Stimulated activated CD4-positive, alpha-beta T cell treated with anti-CD3 and anti-CD28 coated beads, Interleukin-15, amount 100 ng/mL, for 48 hours (primary cell): ENCODE results near the gene ZNF629.
"Not testable (repeated sequence)": the region's sequence is repeated elsewhere in the genome, so short reads cannot be mapped to it uniquely, and the experiment has no call there.

Experiments
- DNase-seq, 2 donors: peaks; one replicate each; pipeline ENCODE4 v3.0.0-alpha.2; 2020; ENCODE audit warnings: low read depth in 2 of 2

ZNF629 gene

DNA sequence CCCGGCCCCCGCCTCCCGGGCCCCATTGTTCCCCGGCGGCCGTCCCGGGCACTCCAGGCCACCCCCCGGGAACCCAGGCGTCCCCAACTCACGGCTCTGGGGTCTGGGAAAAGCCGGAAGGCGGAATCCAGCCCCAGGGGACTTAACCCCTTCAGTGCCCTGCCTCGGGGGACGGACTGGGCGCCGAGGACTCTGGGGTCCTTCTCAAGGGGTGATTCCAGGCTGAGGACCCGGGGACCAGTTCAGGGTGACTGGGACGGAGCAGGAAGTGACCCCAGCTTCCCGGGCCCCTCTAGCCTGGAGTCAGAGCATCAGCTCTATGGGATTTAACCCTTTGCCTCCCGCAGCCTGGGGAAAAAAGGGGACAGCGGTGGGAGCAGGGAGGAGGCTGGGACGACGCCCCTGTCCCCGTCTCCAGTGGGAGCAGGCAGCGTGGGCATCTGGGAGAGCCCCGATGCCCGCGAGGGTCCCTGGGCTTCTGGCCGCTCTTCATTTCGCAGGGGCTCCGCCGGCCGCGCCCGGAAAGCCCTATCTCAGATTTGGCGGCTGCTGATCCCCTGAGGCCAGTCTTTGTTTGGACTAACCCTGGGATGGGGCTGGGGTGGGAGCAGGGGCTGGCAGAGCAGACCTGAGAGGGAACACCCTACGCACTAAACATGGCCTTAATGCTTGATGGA, at the start of gene ZNF629:
TSS of gene ZNF629 (minus strand) at position 270 of the 677 bp plus-strand sequence. CDS start 2,723 bp downstream, outside the sequence.
- no peak for DNase-seq

DNA sequence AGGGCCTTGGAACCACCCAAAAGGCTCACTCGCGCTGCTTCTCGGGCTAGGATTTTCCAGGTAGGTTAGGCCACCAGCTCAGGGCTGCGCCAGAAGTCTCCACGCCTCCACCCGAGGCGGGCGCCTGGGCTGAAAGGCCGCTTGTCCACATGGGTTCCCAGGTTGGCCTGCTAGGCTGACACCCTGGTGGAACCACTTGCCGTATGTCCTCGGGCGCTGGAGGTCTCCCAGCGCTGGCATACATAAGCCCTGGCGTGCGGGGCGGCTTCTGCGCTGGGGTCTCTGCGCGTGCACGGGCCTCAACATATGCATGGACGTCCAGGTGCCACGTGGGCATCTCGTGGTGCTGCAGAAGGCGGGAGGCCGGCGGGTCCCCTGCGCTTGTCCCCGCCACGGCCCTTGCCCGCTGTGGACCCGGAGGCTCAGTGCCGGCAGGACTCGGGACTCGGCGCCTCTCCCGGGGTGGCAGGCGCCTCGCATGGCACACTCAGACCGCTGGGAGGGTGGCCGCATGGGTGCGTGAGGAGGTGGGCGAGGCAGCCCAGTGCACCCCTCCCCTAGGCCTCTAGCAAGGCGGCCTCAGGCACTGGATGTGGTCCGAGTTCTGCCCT, 47.2 kb upstream of the ZNF629 start:
- no peak for DNase-seq

DNA sequence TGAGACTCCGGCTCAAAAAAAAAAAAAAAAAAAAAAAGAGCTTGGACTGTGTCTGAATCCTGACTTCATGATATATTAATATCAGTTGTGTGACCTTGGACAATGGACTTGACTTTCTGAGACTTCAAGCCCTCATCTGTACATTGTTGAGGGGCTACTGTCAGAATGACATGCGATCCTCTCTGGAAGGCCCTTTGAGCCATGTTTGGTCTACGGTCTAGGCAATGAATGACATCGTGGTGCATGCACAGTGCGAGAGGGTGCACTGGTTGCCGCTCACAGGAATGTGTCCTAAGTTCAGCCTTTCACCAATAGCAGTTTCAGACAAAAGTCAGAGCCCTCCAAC, 43.0 kb upstream of the ZNF629 start:
- DNase-seq, result no peak

DNA sequence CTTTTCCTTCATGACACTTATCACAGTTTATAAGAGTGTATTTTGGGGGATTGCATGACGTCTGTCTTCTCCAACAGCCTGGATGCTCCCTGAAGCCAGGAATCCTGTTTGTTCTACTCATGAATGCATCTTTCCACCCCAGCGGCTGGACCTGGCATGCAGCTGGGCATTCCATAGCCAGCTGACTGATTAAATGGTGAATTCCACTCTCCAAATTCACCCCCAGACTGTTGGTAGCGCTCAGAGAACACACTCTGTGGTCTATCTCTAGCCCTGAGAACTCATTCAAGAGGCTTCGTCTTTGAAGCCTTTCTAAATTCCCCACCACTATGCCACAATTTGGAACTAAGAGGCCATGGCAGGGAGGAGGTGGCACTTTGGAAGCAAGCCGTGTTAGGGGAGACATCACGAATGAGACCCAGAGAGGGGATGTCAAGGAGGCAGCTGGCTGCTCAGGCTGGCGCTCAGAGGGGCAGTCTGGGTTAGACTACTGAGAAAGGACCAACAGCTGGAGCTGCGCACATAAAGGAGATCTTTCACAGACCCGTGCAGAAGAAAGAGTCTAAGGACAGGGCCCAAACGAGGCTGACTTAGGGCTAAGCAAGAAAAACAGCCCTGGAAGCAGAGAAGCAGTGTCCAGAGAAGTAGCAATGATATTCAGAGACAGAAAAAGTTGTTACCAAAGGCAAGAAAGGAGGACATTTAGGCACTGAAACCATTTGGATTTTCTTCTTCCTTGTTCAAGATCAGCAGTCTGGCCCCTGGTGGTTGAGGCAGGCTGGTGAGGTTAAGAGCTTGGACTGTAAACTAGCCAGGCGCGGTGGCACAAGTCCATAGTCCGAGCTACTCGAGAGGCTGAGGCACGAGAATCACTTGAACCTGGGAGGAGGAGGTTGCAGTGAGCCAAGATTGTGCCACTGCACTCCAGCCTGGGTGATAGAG, 42.4 kb upstream of the ZNF629 start:
- DNase-seq, result no peak

DNA sequence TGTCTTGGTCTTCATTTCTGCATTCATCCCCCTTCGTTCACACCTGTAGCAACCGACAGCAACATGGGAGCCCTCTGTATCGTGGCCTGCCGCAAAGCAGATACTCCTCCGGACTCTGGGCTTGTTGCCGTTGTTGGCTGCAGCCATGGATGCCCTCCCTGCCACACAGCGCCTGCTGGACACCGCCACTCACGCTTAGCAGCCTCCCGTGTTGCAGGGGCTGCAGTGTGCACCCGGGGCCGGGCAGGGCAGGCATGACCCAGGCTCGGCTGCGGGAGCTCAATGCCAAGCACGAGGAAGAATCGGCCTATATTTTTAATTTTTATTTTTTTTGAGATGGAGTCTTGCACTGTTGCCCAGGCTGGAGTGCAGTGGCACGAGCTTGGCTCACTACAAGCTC, 34.9 kb upstream of the ZNF629 start:
- no peak for DNase-seq

DNA sequence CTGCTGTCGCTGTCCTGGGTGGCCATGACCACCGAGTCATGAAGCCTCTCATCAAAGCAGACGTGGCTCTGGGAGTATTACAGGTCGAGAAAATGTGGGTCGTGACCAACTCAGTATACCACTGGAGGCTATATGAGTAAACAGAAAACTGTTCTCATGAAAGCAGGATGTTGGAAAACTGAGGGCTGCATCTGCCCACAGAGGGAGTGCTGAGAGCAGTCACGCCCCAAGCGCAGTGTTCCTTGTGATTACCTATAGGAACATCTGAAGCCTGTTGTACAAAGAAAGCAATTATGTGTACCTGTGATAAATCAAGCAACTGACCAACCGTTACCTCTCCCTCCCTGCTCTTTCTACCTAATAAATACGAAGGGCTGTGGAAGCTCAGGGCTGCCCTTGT, 34.4 kb upstream of the ZNF629 start:
- not testable (repeated sequence) for DNase-seq

DNA sequence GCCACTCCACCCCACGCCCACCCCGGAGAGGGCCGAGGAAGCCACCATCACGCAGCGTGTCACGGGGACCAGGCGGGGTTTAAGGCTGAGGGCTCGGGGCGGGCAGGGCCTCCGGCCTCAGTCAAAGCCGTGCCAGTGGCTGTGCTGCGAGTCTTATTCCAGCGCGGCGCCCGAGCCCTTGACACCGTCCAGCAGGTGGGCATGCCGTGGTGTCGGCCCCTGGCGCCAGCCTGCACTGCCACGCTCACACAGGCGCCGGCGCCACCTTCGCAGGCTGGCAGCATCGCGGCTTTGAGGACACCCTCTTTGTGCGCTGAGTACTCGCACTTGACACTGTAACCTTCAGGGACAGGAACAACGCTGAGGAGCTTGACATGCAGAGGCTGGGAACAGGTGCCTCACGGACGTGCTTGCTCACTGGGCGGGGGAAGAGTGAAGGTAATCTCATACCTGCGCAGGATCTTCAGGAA, 34.0 kb upstream of the ZNF629 start:
- no peak for DNase-seq

DNA sequence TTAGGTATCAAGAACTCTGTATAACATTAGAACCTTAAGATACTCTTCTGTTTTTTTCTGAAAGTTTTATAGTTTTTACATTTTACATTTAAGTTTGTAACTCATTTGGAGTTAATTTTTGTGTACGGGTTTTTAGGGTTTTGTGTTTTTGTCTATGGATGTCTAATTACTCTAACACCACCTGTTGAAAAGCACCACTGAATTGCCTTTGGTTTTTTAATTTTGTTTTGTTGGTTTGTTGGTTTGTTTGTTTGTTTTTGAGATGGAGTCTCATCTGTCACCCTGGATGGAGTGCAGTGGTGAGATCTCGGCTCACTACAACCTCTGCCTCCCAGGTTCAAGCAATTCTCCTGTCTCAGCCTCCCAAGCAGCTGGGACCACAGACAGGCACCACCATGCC, 29.8 kb upstream of the ZNF629 start:
- no peak for DNase-seq

DNA sequence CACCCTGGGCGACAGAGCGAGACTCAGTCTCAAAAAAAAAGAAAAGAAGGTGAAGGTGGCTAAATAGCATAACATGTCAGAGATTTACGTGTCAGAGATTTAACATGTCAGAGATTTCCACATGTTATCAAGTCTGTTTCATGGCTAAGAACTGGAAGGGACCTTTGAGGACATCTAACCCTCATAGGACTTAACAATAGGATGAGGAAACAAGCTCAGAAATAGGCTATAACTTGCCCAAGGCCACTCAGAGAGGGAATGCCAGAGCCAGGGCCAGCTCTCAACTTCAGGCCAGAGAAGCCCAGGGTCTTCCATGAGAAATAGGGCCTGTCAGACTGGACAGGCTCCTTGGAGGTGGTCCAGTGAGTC, 26.8 kb upstream of the ZNF629 start:
- DNase-seq, result no peak

DNA sequence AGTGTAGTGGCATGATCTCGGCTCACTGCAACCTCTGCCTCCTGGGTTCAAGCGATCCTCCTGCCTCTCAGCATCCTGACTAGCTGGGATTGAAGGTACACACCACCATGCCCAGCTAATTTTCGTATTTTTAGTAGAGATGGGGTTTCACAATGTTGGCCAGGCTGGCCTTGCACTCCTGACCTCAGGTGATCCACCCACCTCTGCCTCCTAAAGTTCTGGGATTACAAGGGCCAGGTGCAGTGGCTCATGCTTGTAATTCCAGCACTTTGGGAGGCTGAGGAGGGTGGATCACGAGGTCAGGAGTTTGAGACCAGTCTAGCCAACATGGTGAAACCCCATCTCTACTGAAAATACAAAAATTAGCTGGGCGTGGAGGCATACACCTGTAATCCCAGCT, 22.7 kb upstream of the ZNF629 start:
- DNase-seq, result not testable (repeated sequence)

DNA sequence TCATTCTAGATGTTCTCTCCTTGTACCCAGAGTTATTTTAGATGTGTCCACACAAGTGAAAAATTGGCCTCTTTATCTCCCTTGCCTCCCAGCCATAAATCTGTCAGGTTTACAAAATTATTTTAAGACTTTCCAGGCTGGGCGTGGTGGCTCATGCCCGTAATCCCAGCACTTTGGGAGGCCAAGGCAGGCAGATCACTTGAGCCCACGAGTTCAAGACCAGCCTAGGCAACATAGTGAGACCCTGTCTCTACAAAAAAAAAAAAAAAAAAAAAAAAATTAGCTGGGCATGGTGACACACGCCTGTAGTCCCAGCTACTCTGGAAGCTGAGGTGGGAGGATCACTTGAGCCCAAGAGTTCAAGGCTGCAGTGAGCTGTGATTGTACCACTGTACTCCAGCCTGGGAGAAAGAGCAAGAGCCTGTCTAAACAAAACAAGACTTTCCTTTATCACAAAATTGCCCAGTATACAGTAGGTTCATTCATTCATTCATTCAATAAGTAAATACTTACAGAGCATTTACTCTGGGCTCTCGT, 22.0 kb upstream of the ZNF629 start:
- DNase-seq, result not testable (repeated sequence)

DNA sequence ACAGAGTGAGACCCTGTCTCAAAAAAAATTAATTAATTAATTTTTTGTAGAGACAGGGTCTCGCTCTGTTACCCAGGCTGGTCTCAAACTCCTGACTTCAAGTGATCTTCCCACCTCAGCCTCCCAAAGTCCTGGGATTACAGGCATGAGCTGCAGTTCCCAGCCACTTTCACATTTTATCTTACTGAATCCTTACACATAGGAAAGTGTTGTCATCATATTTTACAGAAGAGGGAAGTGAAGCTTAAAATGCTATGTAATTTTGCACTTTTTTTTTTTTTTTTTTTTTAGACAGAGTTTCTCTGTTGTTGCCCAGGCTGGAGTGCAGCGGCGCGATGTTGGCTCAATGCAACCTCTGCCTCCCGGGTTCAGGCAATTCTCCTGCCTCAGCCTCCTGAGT, 21.1 kb upstream of the ZNF629 start:
- DNase-seq, result no peak

DNA sequence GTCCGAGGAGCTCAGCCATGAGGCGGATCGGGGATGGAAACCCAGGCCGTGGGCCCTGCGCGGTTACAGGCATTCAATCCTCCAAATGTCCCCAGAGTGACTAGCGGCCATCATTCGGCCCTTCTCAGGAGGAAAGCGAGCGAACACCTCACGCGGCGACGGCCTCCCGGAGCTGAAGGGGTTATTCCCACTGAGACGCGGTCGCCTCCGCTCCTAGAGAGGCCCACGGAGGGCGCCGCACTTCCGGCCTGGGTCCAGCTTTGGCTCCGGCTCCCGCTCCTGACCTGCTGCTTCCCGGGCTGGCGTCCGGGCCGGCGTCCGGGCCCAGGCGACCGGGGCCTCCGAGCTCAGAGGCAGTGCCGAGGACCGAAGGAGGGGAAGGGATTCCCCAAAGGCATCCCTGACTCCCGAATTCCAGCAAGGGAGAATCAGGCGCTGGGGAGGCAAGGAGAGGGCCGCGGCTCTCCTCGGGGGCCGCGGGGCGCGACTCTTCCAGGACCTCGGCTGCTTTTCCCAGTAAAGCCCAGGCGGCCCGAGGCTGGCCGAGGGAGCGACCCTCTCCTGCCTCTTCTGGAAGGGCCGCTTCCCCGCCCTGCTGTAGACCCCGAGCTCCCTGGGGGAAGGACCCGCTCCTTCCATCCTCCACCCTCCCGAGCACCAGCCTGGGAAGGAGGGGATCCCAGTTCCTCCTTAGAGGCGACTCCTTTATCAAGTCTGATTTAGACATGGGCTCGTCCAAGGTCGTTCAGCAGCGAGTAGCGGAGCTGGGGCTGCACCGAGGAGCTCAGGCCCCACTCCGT, 18.6 kb upstream of the ZNF629 start:
- DNase-seq, result peak in 1 of 2 donors; percentile 35

DNA sequence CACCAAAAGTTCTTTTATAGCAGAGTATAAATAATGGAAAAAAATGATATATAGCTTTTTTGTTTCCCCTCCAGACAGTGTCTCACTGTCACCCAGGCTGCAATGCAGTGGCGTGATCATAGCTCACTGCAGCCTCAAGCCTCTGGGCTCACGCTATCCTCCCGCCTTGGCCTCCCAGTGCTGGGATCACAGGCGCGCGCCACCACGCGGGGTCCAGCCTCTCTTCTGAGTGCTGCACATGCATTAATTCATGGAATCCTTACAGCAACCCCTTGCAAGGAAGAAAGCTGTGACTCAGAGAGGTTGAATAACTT, 18.0 kb upstream of the ZNF629 start:
- no peak for DNase-seq

DNA sequence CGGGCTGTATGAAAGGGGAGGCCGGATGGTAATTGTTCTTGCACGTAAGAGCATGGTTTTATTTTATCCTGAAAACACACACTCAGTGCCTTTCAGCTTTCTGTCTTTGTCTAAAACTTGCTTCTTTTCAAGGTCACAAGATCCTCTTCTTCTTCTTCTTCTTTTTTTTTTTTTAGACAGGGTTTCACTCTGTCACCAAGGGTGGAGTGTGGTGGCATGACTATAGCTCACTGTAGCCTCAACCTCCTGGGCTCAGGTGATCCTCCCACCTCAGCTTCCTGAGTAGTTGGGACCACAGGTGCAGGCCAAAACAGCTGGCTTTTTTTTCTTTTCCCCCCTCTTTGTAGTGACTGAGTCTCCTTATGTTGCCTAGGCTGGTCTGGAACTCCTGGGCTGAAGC, 15.9 kb upstream of the ZNF629 start:
- no peak for DNase-seq

DNA sequence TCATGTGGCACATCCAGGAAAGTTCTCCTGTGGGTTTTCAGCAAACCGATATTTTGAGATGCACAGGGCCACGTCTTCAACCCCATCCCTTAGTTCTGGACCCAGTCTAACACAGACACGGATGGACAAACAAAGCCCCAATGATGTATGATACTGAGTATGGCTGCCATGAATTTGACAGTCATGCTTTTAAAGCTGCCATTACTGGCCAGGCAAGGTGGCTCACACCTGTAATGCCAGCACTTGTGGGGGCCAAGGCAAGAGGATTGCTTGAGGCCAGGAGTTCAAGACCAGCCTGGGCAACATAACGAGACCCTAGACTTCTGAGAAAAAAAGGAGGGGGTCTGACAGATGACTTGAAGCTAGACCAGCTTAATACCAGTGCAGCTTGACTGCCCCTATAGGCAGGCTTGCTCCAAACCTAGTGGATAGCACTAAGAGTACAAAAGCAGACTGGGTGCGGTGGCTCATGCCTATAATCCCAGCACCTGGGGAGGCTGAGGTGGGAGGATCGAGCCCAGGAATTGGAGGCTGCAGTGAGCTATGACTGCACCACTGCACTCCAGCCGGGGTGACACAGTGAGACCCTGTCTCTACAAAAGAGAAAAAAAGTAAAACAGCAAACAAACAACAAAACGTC, 10.8 kb upstream of the ZNF629 start:
- no peak for DNase-seq

DNA sequence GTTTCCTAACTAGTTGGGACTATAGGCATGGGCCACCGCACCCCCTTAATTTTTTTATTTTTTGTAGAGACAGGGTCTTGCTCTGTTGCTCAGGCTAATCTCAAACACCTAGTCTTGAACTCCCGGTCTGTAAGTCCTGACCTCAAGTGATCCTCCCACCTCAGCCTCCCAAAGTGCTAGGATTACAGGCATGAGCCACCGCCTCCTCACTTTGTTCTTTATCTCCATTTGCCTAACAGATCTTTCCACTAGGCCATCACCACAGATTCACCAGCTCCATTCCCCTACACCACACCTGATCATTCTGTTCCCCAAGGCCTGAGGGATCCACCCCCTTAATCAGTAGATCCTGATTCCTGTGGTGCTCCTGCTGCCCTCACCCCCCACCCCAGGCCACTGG, 7.6 kb upstream of the ZNF629 start:
- DNase-seq, result no peak

DNA sequence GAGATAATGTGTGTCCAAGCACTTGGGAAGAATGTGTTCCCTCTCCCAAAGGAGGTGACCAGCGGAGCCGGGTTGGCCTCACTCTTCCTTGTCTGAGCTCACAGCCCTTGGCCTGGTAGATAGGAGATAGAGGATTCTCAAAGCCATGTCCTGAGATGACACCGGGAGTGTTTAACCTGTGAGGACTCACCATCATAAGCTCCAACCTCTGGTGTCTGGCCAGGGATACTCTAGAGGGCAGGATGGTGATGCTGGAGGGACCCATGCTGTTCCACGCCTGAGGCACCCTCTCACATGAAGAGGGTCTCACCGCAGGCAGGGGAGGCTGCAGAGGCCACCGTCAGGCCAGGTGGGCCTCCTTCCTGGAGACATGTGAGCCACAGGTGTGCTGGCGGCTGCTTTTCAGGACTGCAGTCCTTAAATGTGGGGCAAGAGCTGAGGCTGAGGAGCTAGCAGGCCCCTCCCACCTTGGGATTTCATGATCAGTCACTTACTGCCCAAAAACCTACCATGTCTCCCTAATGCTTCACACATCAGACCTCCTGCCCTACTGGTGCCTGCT, 6.6 kb upstream of the ZNF629 start:
- no peak for DNase-seq

DNA sequence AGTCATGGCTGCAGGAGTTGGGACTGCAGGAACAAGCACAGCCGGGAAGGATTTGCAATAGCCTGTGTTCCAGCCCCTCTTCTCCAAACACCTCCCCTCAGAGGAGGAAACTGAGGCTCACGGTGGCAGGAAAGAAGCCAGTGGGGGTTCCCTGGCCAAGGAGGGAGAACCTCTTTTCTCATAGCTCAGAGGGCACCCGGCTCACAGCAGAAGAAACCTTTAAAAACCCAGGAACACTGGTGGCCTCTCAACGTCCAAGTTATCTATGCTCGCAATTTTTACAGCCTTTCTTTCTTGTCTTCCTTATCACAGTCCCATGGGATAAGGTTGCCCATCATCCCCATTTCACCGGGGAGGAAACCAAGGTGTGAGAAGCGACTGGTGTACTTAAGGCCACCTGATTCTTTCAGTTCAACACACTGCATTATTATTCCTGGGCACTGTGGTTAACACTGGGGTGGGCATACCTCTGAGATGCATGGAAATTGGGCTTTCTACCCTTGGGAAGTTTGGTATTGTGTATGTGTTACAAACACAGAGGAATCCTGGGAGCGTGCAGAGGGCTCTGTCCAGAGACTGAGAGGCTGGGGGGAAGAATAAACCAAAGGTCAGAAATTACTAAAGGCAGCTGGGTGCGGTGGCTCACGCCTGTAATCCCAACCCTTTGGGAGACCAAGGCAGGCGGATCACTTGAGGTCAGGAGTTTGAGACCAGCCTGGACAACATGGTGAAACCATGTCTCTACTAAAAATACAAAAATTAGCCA, 791 bp upstream of the ZNF629 start:
- no peak for DNase-seq
